ENCODE results near the gene NTN1.

NTN1 gene

GRCh38 chr17:9271989-9272388, 250.7 kb downstream of the NTN1 start:
- no peak for DNase-seq (ENCODE audit: low read depth)
- no peak for TF ChIP-seq CTCF (IDR thresholded peaks at IDR 0.05; ENCODE audit: control insufficient read depth, insufficient read depth, low read depth, low read length, missing control alignments)
- H3K4me3 ChIP-seq (ENCODE audit: control insufficient read depth, low read depth, low read length): no peak overlapping the region

- no peak for TF ChIP-seq CTCF (IDR thresholded peaks at IDR 0.05; ENCODE audit: control insufficient read depth, insufficient read depth, low read depth, low read length, missing control alignments)
- DNase-seq (ENCODE audit: low read depth): no peak
- no peak overlapping the region for H3K4me3 ChIP-seq (ENCODE audit: control insufficient read depth, low read depth, low read length)
Observed at GRCh38 chr17:9272501-9273200, 251.3 kb downstream of the NTN1 start.

GRCh38 chr17:9273428-9274391, 252.4 kb downstream of the NTN1 start:
- H3K4me3 ChIP-seq (ENCODE audit: control insufficient read depth, low read depth, low read length): no peak overlapping the region
- TF ChIP-seq CTCF (IDR thresholded peaks at IDR 0.05; ENCODE audit: control insufficient read depth, insufficient read depth, low read depth, low read length, missing control alignments): no peak
- DNase-seq (ENCODE audit: low read depth): no peak

- DNase-seq (ENCODE audit: low read depth): no peak
- H3K4me3 ChIP-seq (ENCODE audit: control insufficient read depth, low read depth, low read length): no peak overlapping the region
- TF ChIP-seq CTCF (IDR thresholded peaks at IDR 0.05; ENCODE audit: control insufficient read depth, insufficient read depth, low read depth, low read length, missing control alignments): no peak
Observed at GRCh38 chr17:9274973-9275372, 253.7 kb downstream of the NTN1 start.

GRCh38 chr17:9279893-9280292, 258.6 kb downstream of the NTN1 start:
- H3K4me3 ChIP-seq (ENCODE audit: control insufficient read depth, low read depth, low read length): no peak overlapping the region
- TF ChIP-seq CTCF (IDR thresholded peaks at IDR 0.05; ENCODE audit: control insufficient read depth, insufficient read depth, low read depth, low read length, missing control alignments): no peak
- no peak for DNase-seq (ENCODE audit: low read depth)

- no peak for DNase-seq (ENCODE audit: low read depth)
- H3K4me3 ChIP-seq (ENCODE audit: control insufficient read depth, low read depth, low read length): no peak overlapping the region
- no peak for TF ChIP-seq CTCF (IDR thresholded peaks at IDR 0.05; ENCODE audit: control insufficient read depth, insufficient read depth, low read depth, low read length, missing control alignments)
Observed at GRCh38 chr17:9283909-9284308, 262.6 kb downstream of the NTN1 start.
